Endothelial cell of umbilical vein (primary cell): ENCODE measurements around the gene PGGHG. TPM values are rescaled to one million over a fixed set of nuclear protein-coding genes. Genes with fewer than 3 reads are reported as not detected.
"Not testable (repeated sequence)": the region's sequence is repeated elsewhere in the genome, so short reads cannot be mapped to it uniquely, and the experiment has no call there.

Experiments used
- BruUV-seq: library from RNA; stranded (reverse); fragments of 400-500 nt; replicated peaks from 2 replicates; lab custom pipeline; 2021; lab: Mats Ljungman, UMichigan
- CTCF ChIA-PET: fragments of 300-600, 350-600 bp; sonication (Branson Sonifier 250); formaldehyde crosslinking; loops from one replicate; lab custom pipeline; 2021; ENCODE audit warnings: antibody characterized with exemption, inconsistent platforms; lab: Charles Lee
- POLR2A ChIA-PET: fragments of 300-600, 350-600 bp; sonication (Branson Sonifier 250); formaldehyde crosslinking; loops from one replicate; lab custom pipeline; 2021; ENCODE audit warnings: antibody characterized with exemption, inconsistent platforms; lab: Charles Lee
- DNase-seq: peaks from one replicate; pipeline ENCODE4 v3.0.0-alpha.2; 2011; ENCODE audit warnings: low read depth, low spot score
- FAIRE-seq: peaks from 2 replicates; lab custom pipeline; 2011; peaks lifted over from hg19 to GRCh38; lab: Jason Lieb, UNC
- H2AFZ ChIP-seq: 2 replicates; pipeline ENCODE4 v1.6.0; 2012; ENCODE audit warnings: low read depth, low read length, control low read depth, inconsistent platforms
- H3K27ac ChIP-seq: 2 replicates; pipeline ENCODE4 v1.5.1; 2011; ENCODE audit warnings: low read depth, mild to moderate bottlenecking, control low read depth, low read length, moderate library complexity; ENCODE audit not compliant: insufficient read depth
- H3K27me3 ChIP-seq, 2 experiments: 2 replicates each; pipeline versions ENCODE4 v1.6.0 to v1.6.1; 2011; ENCODE audit warnings: low read length in 2 of 2, mixed read lengths in 1 of 2; ENCODE audit not compliant: control insufficient read depth in 2 of 2, insufficient read depth in 2 of 2
- H3K36me3 ChIP-seq, 2 experiments: 2 replicates in 1 of 2; 3 replicates in 1 of 2; pipeline ENCODE4 v1.5.1; 2011; ENCODE audit warnings: low read length in 2 of 2, mild to moderate bottlenecking in 1 of 2, moderate library complexity in 1 of 2; ENCODE audit not compliant: control insufficient read depth in 2 of 2, insufficient read depth in 2 of 2; ENCODE audit errors: extremely low read depth in 1 of 2
- H3K4me1 ChIP-seq: 3 replicates; pipeline ENCODE4 v1.5.1; 2011; ENCODE audit warnings: mild to moderate bottlenecking, low read length; ENCODE audit not compliant: control insufficient read depth, insufficient read depth; ENCODE audit errors: extremely low read depth
- H3K4me2 ChIP-seq: 2 replicates; pipeline ENCODE4 v1.6.1; 2011; ENCODE audit warnings: low read length, control low read depth, mixed read lengths; ENCODE audit not compliant: insufficient read depth
- H3K4me3 ChIP-seq, 3 experiments: fragments of 200-600 bp in 1 of 3; sonication (generic), shearing (Covaris generic) in 1 of 3; replicated peaks in 1 of 3; 2 replicates each; pipeline ENCODE4 v1.5.1; 2011 to 2016; ENCODE audit warnings: control low read depth in 3 of 3, low read length in 3 of 3, mild to moderate bottlenecking in 2 of 3, inconsistent platforms in 1 of 3, low read depth in 1 of 3, moderate library complexity in 1 of 3; ENCODE audit not compliant: insufficient read depth in 1 of 3
- H3K79me2 ChIP-seq: 2 replicates; pipeline ENCODE4 v1.6.0; 2012; ENCODE audit warnings: low read length, inconsistent platforms; ENCODE audit not compliant: control insufficient read depth, insufficient read depth
- H3K9ac ChIP-seq: replicated peaks from 2 replicates; pipeline ENCODE3; 2011; ENCODE audit warnings: low read length, control low read depth; ENCODE audit not compliant: insufficient read depth; ENCODE audit errors: extremely low read depth
- H3K9me1 ChIP-seq: replicated peaks from 3 replicates; pipeline ENCODE4 v1.6.0; 2011; ENCODE audit warnings: mild to moderate bottlenecking, low read length; ENCODE audit not compliant: control insufficient read depth, insufficient read depth; ENCODE audit errors: extremely low read depth
- H3K9me3 ChIP-seq: replicated peaks from 2 replicates; pipeline ENCODE4 v1.5.1; 2012; ENCODE audit warnings: low read length, inconsistent platforms; ENCODE audit not compliant: control insufficient read depth, insufficient read depth
- H4K20me1 ChIP-seq: replicated peaks from 2 replicates; pipeline ENCODE3; 2011; ENCODE audit warnings: mild to moderate bottlenecking, low read length; ENCODE audit not compliant: control insufficient read depth, insufficient read depth; ENCODE audit errors: extremely low read depth
- dilution Hi-C: fragments of 300-500 bp; cut with MboI; formaldehyde crosslinking; loops from one replicate; pipeline ENCODE4 v1.15.0; 2019; ENCODE audit warnings: low sequenced_read_pairs; ENCODE audit not compliant: extremely low pct_ligation_motif_present
- intact Hi-C: fragments of 100-400 bp; cut with micrococcal nuclease; formaldehyde crosslinking; loops from one replicate; pipeline ENCODE4 v1.10.0; 2022
- polyA plus RNA-seq, 4 experiments: library from polyadenylated mRNA; depleted of rRNA in 3 of 4; stranded (reverse) in 3 of 4; unstranded in 1 of 4; fragments of >200 nt; gene quantifications; 2 replicates each; pipeline versions ENCODE4 v1.2.1 to v1.2.3, GENCODE V29; 2011 to 2012; ENCODE audit warnings: missing spikeins in 1 of 4
- total RNA-seq: library from RNA; stranded (reverse); gene quantifications from 2 replicates; pipeline ENCODE4 v1.2.3, GENCODE V29; 2021

Gene PGGHG
- total and polyA plus RNA-seq, 2 donors (not counting 3 experiments of a cell fraction or from before 2014, with no cell fraction given): 31.6 to 42.4 TPM

- H2AFZ ChIP-seq, H3K9me3 ChIP-seq, H3K4me1 ChIP-seq, H3K9me1 ChIP-seq, H3K27ac ChIP-seq, intact Hi-C loops, H3K36me3 ChIP-seq, H4K20me1 ChIP-seq, BruUV-seq, H3K4me3 ChIP-seq, H3K9ac ChIP-seq, H3K4me2 ChIP-seq, dilution Hi-C loops, DNase-seq: not testable (repeated sequence)
- peaks cover 19 to 28% of the 10 kb centered on the region in 2 experiments for H3K27me3 ChIP-seq
- FAIRE-seq: peak; percentile 89
- CTCF ChIA-PET: interaction anchor here (0.8 to 2.2 kb wide), 8 partner anchors 9 to 201 kb away, joined by 3 to 11 read pairs (median 4); partner anchors contain the start of gene IFITM2
- peaks cover 12% of the 10 kb centered on the region for H3K79me2 ChIP-seq
- POLR2A ChIA-PET: interaction anchor here (1.2 kb wide), 1 partner anchor 38 kb away, joined by 4 read pairs; no protein-coding TSS in a partner anchor
Observed at GRCh38 chr11:317668-318404, 28.9 kb downstream of the PGGHG start.

DNA sequence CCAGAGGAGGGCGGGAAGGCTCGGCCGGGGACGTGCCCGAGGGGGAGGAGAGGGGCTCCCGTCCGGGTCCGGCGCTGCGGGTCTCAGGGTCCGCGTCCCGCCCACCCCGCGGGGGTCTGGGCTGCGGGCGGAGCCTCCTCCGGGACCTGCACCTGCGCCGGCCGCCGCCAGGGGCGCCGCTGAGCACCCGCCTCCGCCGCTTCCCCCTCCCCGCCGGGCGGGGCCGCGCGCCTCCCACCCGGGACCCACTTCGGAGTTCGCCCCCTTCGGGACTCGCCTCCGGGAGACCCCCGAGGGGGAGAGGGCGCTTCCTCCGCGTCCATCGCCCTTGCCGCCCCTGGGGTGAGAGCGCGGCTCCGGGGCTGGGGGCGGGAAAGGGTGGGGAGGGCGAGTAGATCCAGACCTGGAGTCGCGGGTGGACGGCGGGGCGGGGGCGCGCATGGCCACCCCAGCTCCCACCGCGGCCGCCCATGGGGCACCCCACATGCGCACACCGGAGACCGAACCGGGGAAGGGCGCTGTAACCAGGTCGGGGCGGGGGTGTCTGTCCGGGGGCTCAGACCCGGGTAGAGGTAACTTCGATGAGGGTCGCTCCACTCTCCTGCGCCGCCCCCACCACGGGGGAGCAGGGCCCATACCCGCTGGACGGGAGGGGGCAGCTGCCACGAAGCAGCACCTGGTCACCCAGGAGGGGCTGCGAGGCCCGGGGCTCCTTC lies 29.6 kb downstream of the PGGHG start:
- Histone ChIP-seq H3K27me3 (peaks cover 19 to 28% of the 10 kb centered on the region in 2 experiments), H3K4me3 (peak overlapping the region in 1 of 3 experiments; percentile 84), H3K4me2 (peak overlapping the region; percentile 21), H3K79me2 (peaks cover 12% of the 10 kb centered on the region)
- H3K9ac ChIP-seq, H2AFZ ChIP-seq, intact Hi-C loops, H4K20me1 ChIP-seq, dilution Hi-C loops, H3K27ac ChIP-seq, BruUV-seq, H3K4me1 ChIP-seq, DNase-seq, POLR2A ChIA-PET, H3K9me1 ChIP-seq, H3K9me3 ChIP-seq, H3K36me3 ChIP-seq: not testable (repeated sequence)
- FAIRE-seq: peak; percentile 18
- CTCF ChIA-PET: interaction anchor here (0.9 to 2.2 kb wide), 6 partner anchors 9 to 201 kb away, joined by 3 to 11 read pairs (median 5); partner anchors contain the start of gene IFITM2

- H3K36me3 ChIP-seq, H3K4me1 ChIP-seq, DNase-seq, CTCF ChIA-PET, H4K20me1 ChIP-seq, H3K27ac ChIP-seq, dilution Hi-C loops, BruUV-seq, POLR2A ChIA-PET, H3K9me3 ChIP-seq, intact Hi-C loops, H3K9me1 ChIP-seq, H2AFZ ChIP-seq: not testable (repeated sequence)
- peak overlapping the region; percentile 23 for H3K9ac ChIP-seq
- peaks cover 19 to 28% of the 10 kb centered on the region in 2 experiments for H3K27me3 ChIP-seq
- peak overlapping the region in 2 of 3 experiments; percentile 74 to 84 for H3K4me3 ChIP-seq
- H3K4me2 ChIP-seq: peak overlapping the region; percentile 79
- FAIRE-seq: peak; percentile 86
- H3K79me2 ChIP-seq: peaks cover 12% of the 10 kb centered on the region
Observed at GRCh38 chr11:319121-319887, 30.4 kb downstream of the PGGHG start.
